ENCODE measurements around the gene NR1H2.
"Not testable (repeated sequence)": the region's sequence is repeated elsewhere in the genome, so short reads cannot be mapped to it uniquely, and the experiment has no call there.

The NR1H2 gene

GRCh38 chr19:50347089-50347581 is 29.1 kb upstream of the NR1H2 start:
- not testable (repeated sequence) for DNase-seq (ENCODE audit: low spot score)

- DNase-seq (ENCODE audit: low spot score): no peak
Measured at GRCh38 chr19:50349277-50350057, 26.8 kb upstream of the NR1H2 start.

DNA sequence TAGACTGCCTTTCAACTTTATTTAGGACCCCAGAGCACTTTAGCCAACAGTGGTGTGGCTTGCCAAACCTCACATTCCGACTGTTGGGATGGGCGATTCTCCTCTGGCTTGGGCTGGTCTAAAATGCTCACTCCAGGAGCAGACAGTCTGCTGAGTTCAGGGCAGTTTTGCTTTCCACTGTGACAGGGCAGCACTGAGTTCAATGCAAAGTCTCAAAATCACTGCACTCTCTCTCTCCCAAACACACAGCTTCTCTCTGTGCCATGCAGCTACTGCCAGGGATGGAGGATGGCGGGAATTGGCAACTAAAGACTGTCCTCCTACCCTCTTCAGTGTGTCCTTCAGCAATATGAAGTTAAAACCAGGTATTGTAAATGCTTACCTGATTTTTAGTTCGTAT is 24.0 kb upstream of the NR1H2 start:
- DNase-seq (ENCODE audit: low spot score): no peak

GRCh38 chr19:50353487-50353880 is 22.8 kb upstream of the NR1H2 start:
- not testable (repeated sequence) for DNase-seq (ENCODE audit: low spot score)

GRCh38 chr19:50356691-50357177 is 19.5 kb upstream of the NR1H2 start:
- DNase-seq (ENCODE audit: low spot score): no peak

DNA sequence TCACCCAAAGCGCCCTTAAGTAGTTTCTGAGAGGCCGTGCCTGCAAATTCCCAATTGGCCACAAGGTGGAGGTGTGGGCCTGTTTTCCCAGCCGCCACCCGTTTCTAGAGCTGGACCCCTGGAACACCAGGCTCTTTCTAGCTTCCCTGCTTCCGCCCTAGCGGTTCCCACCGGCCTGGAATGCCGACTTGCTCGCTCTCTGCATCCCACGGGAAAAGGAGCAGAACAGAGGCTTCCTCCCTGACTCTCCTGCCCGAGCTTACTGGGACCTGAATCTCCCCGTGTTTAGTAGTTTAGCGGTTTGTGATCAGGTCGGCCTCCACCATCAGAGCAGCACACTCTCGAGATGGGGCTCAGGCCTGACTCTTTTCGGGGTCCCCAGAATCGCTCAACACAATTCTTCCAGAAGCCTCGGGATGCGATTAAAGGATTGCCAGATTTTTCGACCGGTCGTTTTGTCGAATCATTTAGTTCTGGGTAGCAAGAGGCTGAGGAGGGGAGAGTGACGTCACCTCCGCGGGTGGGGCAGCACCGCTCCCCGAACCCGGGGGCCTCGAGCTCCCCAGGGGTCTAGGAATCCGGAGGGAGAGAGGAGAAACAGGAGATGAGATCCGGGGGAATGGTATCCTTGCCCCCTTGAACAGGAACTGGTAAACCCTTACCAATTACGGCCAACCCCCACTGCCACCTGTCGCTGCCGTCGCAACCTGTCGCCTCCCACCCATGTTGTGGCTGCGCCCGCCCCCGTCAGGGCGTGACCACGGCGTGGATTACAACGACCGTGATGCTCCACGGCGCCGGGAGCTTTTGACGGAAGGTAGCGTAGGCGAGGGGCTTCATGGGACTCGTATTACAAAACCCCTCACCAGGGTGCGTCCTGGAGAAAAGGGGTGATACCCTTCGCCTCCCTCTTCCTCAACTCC is 18.8 kb upstream of the NR1H2 start:
- DNase-seq (ENCODE audit: low spot score): peak; percentile 76

- peak; percentile 94 for DNase-seq (ENCODE audit: low spot score)
Measured at GRCh38 chr19:50358483-50359327, 17.6 kb upstream of the NR1H2 start.

DNA sequence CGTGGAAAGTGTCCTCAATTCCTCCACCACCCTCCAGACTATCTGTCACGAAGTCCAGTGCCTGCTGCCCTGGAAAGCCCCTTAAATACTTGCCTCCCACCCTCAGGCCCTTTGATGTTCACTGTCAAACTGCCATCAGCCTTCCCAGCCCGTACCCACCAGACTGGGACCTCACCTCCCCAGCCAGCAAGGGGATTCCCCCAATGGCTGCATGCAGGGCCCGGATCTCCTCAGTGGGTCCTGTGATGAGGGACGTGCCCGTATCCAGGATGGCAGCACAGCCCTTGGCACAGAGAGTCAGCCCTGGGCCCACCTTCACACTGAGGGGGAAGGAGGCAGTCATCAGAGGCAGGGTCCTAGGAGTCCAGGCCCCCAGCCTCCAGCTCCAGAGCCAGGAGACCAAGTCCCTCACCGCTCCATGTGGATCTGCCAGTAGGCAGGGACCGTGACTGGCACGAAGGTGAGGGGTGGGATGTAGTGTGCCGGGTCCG is 16.9 kb upstream of the NR1H2 start:
- no peak for DNase-seq (ENCODE audit: low spot score)

GRCh38 chr19:50361290-50362029 is 14.8 kb upstream of the NR1H2 start:
- no peak for DNase-seq (ENCODE audit: low spot score)

- DNase-seq (ENCODE audit: low spot score): no peak
Measured at GRCh38 chr19:50362030-50362412, 14.2 kb upstream of the NR1H2 start.

DNA sequence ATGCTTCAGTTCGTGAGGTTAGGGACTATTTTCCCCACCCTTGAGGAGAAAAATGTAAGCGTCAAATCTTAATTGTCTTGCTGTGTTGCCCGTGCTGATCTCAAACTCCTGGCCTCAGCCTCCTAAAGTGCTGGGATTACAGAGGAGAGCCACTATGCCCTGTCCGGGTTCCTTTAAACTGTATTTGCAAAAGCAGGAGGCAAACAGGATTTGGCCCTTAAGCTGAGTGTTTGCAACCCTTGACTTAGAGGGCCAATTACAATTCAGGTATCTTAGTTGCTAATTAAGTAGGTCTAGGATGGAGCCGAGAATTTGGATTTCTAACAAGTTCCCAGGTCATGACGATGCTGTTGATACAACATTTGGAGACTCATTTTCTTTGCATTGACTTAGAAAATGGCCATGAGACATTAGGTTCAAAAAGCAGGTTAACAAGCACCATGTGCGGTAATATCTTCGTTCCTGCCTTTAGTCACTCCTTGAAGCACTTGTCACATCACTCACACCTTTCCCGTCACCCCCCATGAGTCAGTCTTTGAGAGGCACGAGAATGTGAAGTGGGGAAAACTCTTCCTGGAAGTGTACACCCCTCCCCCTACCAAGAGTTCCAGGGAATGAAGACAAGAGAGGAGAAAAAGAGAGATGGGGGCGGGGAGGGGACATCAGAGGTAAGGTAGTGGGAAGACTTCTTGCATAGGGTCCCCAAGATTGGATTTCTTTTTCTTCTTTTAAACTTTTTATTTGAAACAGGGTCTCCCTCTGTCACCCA is 13.4 kb upstream of the NR1H2 start:
- DNase-seq (ENCODE audit: low spot score): no peak

GRCh38 chr19:50365434-50366306 is 10.6 kb upstream of the NR1H2 start, which contains the start of gene NAPSA:
NAPSA (minus strand) TSS chr19:50365639; CDS start chr19:50365621, 18 bp downstream.
- no peak for DNase-seq (ENCODE audit: low spot score)

GRCh38 chr19:50368649-50369570 is 7.3 kb upstream of the NR1H2 start:
- DNase-seq (ENCODE audit: low spot score): peak; percentile 87

DNA sequence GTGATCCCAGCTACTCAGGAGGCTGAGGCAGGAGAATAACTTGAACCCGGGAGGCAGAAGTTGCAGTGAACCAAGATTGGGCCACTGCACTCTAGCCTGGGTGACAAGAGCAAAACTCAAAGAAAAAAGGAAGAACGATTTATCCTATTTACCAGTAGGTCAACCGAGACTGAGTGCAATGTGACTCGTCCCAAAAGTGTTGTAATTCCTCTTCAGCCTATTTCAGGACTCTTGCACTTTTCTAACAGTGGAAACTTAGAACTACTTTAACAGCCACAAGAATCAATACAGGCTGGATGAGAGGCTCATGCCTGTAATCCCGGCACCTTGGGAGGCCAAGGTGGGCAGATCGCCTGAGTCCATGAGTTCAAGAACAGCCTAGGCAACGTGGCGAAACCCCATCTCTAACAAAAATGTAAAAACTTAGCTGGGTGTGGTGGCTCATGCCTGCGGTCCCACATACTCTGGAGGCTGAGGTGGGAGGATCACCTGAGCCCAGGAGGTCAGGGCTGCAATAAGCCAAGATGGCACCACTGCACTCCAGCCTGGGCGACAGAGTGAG is 4.3 kb upstream of the NR1H2 start:
- DNase-seq (ENCODE audit: low spot score): no peak

DNA sequence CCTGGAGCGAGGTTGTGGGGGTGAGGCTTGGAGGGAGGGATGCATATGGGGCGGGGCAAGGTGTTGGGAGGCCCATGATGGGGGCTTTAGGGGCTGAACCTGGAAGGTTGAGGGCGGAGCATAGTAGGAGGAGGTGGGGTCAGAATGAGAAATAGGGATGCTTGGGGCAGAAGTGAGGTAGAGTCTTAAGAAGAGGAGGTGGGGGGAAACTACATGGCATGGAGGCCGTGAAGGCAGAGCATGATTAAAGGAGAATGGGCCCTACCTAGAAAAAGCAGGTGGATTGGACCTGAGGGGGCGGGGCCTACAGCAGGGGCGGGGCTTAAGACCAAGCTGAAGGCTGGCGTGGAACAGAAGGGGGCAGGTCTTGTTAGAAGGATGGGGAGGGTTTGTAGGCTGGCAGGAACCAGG is 799 bp downstream of the NR1H2 start:
- peak; percentile 51 for DNase-seq (ENCODE audit: low spot score)

GRCh38 chr19:50377517-50377916 is 1.3 kb downstream of the NR1H2 start:
- DNase-seq (ENCODE audit: low spot score): no peak

- DNase-seq (ENCODE audit: low spot score): no peak
Measured at GRCh38 chr19:50378169-50378862, 2.1 kb downstream of the NR1H2 start.

Measured in germinal center (tissue), 1 donor.